Mucosa of stomach (tissue), 1 donor: ENCODE results near the gene GALNS.

Source experiments
- H3K27me3 ChIP-seq: one replicate; pipeline ENCODE4 v1.7.0; 2013; ENCODE audit warnings: mild to moderate bottlenecking, low read length; ENCODE audit not compliant: control insufficient read depth, insufficient read depth
- H3K36me3 ChIP-seq: one replicate; pipeline ENCODE4 v1.7.0; 2013; ENCODE audit warnings: low read length; ENCODE audit not compliant: control insufficient read depth, insufficient read depth
- H3K4me1 ChIP-seq: one replicate; pipeline ENCODE4 v1.7.0; 2013; ENCODE audit warnings: mild to moderate bottlenecking, low read length; ENCODE audit not compliant: control insufficient read depth, insufficient read depth
- H3K4me3 ChIP-seq: one replicate; pipeline ENCODE4 v1.7.0; 2013; ENCODE audit warnings: low read length
- H3K9ac ChIP-seq: one replicate; pipeline ENCODE4 v1.7.0; 2013; ENCODE audit warnings: mild to moderate bottlenecking, low read length, moderate library complexity
- H3K9me3 ChIP-seq: one replicate; pipeline ENCODE4 v1.7.0; 2013; ENCODE audit warnings: mild to moderate bottlenecking, low read length, moderate library complexity; ENCODE audit not compliant: control insufficient read depth
- donor health status: Pancreatic carcinoma.

GALNS gene

DNA sequence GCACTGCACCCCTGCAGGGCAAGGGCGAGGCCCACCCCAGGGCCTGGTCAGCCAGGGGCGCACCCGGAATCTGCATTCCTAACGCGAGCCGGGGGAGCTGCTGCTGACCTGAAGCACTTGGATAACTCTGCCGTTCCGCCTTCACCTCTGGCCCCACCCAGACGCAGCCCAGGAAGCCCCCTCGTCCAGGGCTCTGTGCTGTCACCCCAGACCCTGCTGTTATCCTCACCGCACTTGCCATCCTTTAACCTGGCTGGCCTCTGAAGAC, 23.0 kb upstream of the GALNS start:
- Histone ChIP-seq H3K36me3 (no peaks in the 10 kb centered on the region), H3K4me3 (no peak overlapping the region), H3K27me3 (peaks cover 10% of the 10 kb centered on the region), H3K4me1 (peaks cover 19% of the 10 kb centered on the region), H3K9ac (no peak overlapping the region), H3K9me3 (no peaks in the 10 kb centered on the region)

DNA sequence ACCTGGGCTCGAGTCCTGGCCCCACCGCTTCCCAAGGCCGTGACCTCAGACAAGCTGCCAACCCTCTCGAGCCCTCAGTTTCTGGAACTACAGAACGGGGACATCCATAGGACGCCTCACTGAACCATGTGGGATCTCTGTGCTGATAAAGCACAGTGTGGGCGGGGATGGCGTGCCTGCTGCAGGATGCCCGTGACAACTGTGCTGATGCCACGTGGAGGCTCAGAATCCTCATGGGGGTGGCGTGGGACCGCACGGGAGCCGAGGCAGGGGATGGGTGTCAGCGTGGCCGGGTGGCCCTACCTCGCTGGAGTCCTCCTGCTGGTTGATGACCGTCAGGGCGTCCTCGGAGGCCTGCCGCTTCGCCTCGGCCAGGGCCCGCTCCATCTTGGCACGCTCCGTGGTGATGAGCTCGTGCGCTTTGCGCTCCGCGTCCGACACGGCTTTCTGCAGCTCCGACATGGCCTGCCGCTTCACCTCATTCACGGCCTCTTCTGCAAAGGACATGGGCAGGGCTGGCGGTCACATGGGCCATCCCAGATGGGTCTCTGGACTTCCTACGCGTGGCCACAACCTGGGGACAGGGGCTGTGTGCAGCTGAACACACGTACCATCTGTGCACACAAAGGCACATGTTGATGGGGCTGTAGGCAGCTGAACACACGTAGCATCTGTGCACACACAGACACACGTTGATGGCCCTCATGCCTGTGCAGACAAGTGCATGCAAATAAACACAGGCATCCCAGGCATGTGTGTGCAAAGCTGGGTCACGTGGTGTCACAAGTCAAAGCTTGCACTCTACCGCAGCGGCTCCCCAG, 22.4 kb upstream of the GALNS start:
- no peaks in the 10 kb centered on the region for H3K36me3 ChIP-seq
- H3K27me3 ChIP-seq = peaks cover 10% of the 10 kb centered on the region
- no peak overlapping the region for H3K4me3 ChIP-seq
- H3K4me1 ChIP-seq = peaks cover 19% of the 10 kb centered on the region
- no peaks in the 10 kb centered on the region for H3K9me3 ChIP-seq
- no peak overlapping the region for H3K9ac ChIP-seq

DNA sequence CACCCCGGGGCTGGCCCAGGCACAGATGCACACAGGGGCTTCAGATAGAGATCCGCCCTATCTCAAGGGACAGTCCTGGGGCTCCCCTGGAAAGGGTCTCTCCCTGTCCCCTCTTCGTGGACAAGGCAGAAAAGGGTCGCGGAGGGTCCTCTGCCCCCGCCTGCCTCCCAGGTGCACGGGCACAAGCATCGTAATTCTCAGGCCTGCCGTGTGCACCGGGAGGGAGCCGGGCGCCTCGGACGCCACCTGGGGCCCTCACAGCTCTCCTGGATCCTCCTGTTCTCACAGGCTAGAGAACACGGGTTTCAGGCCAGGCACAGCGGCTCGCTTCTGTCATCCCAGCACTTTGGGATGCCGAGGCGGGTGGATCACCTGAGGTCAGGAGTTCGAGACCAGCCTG, 21.6 kb upstream of the GALNS start:
- H3K4me3 ChIP-seq = no peak overlapping the region
- no peak overlapping the region for H3K9ac ChIP-seq
- H3K27me3 ChIP-seq = peaks cover 10% of the 10 kb centered on the region
- peaks cover 19% of the 10 kb centered on the region for H3K4me1 ChIP-seq
- no peaks in the 10 kb centered on the region for H3K9me3 ChIP-seq
- H3K36me3 ChIP-seq = no peaks in the 10 kb centered on the region

DNA sequence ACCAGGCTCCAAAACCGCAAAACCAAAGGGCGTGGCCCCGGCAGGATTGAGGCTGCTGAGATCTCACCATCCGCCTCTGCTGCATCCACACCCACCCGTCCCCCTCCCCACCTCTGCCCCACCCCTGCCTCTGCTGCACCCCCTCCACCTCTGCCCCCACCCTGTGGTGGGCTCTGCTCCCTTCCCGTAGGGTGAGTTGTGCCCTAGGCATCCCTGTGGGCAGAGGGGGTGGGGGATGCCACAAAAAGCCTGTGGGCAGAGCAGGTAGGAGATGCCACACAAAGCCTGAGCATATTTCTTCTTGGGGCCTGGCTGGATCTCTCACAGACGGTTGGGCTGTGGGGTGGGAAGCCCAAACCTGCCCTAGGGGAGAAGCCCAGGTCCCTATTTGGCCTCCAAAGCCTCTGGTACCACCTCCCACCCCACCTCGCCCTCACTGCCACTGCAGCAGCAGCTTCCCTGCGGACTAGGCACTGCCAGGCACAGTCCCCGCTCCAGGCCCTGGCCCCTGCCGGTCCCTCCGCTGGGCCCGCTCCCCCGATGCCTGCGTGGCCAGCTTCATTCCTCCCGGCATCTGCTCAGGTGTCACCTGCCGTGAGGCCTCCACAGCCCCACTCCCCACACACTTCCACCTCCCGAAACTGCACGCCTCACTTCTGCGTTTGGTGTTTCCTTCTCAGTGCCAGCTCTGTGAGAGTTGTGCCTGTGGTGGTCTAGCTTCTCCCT, 21.0 kb upstream of the GALNS start:
- no peak overlapping the region for H3K4me3 ChIP-seq
- H3K36me3 ChIP-seq = no peaks in the 10 kb centered on the region
- no peak overlapping the region for H3K9ac ChIP-seq
- H3K9me3 ChIP-seq = no peaks in the 10 kb centered on the region
- peaks cover 18% of the 10 kb centered on the region for H3K4me1 ChIP-seq
- peaks cover 10% of the 10 kb centered on the region for H3K27me3 ChIP-seq

DNA sequence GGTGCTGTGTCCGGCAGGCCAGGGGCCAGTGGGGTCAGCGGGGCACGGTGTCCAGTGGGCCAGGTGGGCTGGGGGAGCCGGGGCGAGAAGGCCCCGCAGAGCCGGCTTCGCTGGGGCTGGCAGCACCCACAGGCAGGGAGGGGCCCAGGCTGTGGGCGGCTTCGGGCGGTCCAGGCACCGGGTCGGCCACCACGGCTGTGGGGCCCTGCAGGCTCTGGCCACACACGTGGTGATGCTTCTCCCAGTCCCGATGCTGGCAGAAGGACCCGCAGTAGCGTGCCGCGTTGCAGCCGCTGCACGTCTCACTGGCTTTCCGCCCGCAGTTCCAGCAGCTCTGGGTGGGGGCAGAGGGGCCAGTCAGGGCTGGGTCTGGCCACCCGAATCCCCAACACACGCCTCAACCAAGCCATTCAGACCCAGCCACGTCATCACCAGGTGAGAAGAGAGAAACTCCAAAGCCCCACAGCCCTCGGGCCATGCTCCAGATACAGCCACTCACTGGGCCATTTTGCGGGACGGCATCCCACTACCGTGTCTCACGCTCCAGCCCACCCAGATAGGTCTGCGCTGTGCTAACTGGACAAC, 20.3 kb upstream of the GALNS start:
- no peak overlapping the region for H3K9ac ChIP-seq
- no peaks in the 10 kb centered on the region for H3K9me3 ChIP-seq
- peaks cover 12% of the 10 kb centered on the region for H3K4me1 ChIP-seq
- peaks cover 10% of the 10 kb centered on the region for H3K27me3 ChIP-seq
- H3K36me3 ChIP-seq = no peaks in the 10 kb centered on the region
- no peak overlapping the region for H3K4me3 ChIP-seq

DNA sequence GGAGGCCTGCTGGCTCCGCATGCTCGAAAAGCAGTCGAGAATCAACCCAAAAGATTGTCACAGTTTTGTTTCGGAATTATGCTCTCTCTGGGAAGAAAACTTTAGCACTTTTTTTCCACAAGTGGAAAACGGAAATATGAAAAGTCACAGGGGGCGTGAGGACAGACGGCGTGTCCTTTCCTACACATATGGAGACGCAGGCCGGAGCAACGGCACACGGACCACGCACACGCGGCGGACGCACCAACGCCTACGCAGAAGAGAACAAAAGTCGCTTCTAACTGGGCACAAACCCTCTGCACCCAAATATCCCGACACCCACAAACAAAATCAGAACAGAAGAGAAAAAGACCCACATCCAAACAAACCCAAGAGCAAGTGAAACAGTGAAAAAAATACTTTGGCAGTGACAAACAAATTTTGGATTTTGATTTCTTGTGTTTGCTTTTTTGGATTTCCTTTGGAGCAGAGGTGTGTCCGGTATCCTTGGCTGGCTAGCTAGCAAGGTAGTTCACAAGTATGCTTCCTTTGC, 19.0 kb upstream of the GALNS start:
- Histone ChIP-seq H3K36me3 (no peaks in the 10 kb centered on the region), H3K4me3 (no peak overlapping the region), H3K27me3 (peaks cover 17% of the 10 kb centered on the region), H3K4me1 (peaks cover under 1% of the 10 kb centered on the region), H3K9me3 (no peaks in the 10 kb centered on the region), H3K9ac (no peak overlapping the region)

DNA sequence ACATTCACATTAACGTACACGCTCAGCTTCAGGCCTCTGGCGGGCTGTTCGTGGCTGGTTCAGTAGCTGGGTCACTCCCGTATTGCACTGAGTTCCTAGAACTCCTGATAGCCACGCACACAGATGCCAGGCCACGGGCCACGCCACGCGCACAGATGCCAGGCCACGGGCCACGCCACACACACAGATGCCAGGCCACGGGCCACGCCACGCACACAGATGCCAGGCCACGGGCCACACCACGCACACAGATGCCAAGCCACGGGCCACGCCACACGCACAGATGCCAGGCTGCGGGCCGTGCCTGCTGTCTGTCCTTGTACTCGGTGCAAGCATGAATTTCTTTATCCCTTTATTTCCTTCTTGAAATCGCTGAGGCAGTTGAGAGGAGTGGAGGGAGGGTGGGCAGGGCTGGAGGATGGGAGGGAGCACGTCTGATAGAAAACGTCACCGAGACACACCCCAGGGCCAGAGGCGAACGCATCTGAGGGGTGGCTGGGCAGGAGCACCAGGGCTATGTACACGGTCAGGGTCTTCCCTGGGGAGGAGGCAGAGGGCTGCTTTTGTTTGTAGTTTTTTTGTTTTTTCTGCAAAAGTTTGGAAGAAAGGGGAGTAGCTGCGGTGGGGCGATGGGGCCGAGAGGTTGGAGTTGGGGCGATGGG, 18.3 kb upstream of the GALNS start:
- Histone ChIP-seq H3K9ac (no peak overlapping the region), H3K36me3 (no peaks in the 10 kb centered on the region), H3K9me3 (no peaks in the 10 kb centered on the region), H3K4me1 (no peaks in the 10 kb centered on the region), H3K4me3 (no peak overlapping the region), H3K27me3 (peaks cover 21% of the 10 kb centered on the region)

DNA sequence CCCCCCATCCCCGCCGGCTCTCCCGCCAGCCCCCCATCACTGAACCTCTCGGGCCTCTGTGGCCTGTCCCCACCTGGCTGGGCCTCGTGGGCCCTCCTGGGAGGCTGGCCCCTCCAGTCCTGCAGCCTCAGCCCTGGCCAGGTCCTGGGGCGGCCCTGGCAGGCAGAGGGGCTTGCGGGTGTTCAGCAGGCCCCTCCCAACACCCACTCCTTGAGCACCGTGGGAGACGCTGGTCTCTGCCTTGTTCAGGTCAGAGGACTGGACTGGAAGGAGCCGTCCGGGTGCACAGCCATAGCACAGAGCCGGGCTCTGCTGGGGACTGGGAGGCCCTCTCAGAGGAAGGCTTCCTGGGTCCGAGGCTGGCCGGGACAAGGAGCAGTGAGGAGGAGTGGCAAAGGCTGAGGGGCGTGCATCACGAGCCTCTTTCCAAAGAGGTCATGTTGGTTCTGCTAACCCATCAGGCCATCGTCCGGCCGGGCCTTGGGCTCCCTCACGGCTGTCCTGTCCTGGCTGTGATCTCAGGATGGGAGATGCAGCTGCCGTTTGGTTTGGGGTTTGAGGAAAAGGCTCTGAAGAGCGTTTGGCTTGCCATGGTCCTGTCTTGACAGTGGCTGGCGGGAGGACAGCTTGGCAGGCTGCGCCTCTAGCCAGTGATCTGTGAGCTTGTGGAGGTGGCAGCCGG, 16.0 kb upstream of the GALNS start:
- peaks cover 28% of the 10 kb centered on the region for H3K27me3 ChIP-seq
- no peaks in the 10 kb centered on the region for H3K4me1 ChIP-seq
- no peak overlapping the region for H3K4me3 ChIP-seq
- H3K9ac ChIP-seq = no peak overlapping the region
- H3K36me3 ChIP-seq = no peaks in the 10 kb centered on the region
- no peaks in the 10 kb centered on the region for H3K9me3 ChIP-seq

DNA sequence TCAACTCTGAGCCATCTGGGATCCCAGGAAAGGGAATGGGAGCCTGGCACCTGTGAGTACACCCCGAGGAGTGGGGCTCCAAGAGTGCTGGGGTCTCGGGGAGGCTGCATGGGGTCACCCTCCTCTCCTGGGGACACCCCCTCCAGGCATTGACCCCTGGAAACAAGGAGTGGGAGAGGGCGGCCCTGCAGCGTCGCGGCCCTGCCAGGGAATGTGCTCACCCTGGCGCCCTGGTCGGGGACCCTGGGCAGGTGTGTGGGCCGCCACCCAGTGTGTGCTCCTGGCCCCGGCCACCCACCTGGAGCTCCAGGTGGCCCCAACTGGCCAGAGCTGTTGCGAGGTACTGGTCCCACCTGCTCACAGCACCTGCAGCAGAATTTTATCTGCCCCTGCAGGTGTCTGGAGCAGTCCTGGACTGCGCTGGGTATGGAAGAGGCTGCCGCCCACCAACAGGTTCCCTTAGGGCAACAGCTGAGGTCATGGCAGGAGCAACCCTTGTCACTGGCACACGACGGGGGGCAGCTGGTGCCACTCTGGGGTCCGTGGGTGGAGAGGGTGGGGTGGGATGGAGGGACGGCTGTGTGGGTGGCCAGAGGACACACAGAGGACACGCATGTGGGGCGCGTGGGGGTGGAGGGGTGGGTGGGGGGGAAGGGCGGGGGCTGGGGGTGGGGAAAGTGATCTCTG, 15.1 kb upstream of the GALNS start:
- Histone ChIP-seq H3K36me3 (no peaks in the 10 kb centered on the region), H3K4me1 (no peaks in the 10 kb centered on the region), H3K9ac (no peak overlapping the region), H3K27me3 (peaks cover 28% of the 10 kb centered on the region), H3K4me3 (no peak overlapping the region), H3K9me3 (no peaks in the 10 kb centered on the region)

DNA sequence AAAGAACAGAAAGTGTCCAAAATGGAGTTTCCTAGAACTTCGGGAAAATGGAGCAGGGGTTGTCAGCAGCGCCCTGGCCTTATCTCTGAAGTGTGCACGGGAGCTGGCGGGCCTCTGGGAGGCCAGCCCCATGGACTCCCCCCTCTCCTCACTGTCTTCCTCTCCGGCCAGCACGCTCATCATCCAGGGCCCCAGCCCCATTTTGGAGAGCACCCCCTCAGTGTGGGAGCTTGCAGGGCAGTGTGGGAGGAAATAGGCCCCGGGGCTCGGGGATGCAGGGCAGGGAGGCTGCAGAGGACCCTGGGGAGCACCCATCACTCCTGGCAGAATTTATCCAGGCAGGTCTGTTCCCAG, 14.6 kb upstream of the GALNS start:
- Histone ChIP-seq H3K9me3 (no peaks in the 10 kb centered on the region), H3K9ac (no peak overlapping the region), H3K27me3 (peaks cover 29% of the 10 kb centered on the region), H3K4me1 (no peaks in the 10 kb centered on the region), H3K4me3 (no peak overlapping the region), H3K36me3 (no peaks in the 10 kb centered on the region)

DNA sequence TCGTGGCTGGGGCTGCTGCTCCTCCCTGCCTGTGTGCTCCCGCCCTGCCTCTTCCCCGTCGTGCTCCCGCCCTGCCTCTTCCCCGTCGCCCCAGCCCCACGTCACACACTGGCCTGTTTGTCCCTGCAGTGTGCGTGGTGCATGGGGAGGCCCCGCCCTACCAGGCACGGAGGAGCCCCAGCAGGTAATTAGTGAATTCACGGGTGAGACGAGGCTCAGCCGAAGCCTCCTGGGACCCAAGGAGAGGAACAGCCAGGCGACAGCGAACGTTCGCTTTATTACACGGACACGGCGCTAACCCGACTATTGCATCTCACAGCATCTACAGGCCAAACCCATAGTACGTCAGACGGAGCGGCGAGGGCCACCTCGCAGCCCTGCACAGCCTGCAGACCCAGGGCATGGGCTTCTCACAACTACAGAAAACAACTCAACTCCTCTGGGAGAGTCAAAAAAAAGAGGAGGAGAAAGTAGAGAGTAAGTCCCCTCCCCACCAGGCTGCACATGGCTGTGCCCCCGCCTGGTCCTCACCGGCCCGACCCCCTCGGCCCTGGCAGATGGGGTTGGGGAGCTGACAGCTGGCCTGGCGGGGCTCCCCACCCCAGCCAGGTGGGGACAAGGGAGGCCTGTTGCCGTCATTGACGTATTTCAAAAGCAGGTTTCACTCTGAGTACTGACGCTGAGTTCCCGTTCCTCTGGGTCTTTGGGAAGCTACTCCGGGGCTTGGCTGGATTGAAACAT, 14.0 kb upstream of the GALNS start:
- Histone ChIP-seq H3K9me3 (no peaks in the 10 kb centered on the region), H3K27me3 (peaks cover 33% of the 10 kb centered on the region), H3K4me3 (no peak overlapping the region), H3K36me3 (no peaks in the 10 kb centered on the region), H3K4me1 (no peaks in the 10 kb centered on the region), H3K9ac (no peak overlapping the region)
